ENCODE measurements around the gene SLC6A1.

DNA sequence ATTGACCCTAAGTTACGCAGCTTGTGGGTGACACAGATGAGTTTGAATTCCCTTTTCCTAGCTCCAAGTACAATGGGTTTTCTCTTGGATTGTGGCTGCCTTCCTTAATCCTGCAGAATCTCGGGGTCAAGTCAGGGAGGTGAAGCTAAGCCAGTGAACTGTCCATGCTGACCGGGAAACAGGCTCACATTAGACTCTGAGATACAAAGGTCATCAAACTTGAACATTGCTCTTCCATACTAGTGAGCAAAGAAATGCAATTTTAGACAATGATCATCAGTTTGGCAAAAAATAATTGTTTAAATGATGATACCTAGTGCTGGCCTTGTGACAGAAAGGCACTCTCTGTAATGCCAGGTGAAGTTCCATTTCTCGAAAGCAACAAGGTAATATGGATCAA, 31.6 kb downstream of the SLC6A1 start:
- TF ChIP-seq, protein P1, sequence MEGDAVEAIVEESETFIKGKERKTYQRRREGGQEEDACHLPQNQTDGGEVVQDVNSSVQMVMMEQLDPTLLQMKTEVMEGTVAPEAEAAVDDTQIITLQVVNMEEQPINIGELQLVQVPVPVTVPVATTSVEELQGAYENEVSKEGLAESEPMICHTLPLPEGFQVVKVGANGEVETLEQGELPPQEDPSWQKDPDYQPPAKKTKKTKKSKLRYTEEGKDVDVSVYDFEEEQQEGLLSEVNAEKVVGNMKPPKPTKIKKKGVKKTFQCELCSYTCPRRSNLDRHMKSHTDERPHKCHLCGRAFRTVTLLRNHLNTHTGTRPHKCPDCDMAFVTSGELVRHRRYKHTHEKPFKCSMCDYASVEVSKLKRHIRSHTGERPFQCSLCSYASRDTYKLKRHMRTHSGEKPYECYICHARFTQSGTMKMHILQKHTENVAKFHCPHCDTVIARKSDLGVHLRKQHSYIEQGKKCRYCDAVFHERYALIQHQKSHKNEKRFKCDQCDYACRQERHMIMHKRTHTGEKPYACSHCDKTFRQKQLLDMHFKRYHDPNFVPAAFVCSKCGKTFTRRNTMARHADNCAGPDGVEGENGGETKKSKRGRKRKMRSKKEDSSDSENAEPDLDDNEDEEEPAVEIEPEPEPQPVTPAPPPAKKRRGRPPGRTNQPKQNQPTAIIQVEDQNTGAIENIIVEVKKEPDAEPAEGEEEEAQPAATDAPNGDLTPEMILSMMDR (IDR thresholded peaks at IDR 0.05; ENCODE audit: insufficient read depth, low read length), result no peak
- TF ChIP-seq POLR2AphosphoS5 (IDR thresholded peaks at IDR 0.05; ENCODE audit: low read depth) (no peak), REST (IDR thresholded peaks at IDR 0.05; ENCODE audit: insufficient replicate concordance, low read depth) (no peak), SPI1 (IDR thresholded peaks at IDR 0.05; ENCODE audit: borderline replicate concordance, low read depth) (no peak), GABPA (IDR thresholded peaks at IDR 0.05; ENCODE audit: low read depth) (no peak)

Data from HL-60 (cell line).